Measurements from ENCODE around the gene CTNND2. TPM values are rescaled to one million over a fixed set of nuclear protein-coding genes. Genes with fewer than 3 reads are reported as not detected.

The CTNND2 gene
- total and polyA plus RNA-seq, 2 donors: 0.24 to 1.4 TPM

GRCh38 chr5:11608530-11608929 is 295.7 kb downstream of the CTNND2 start:
- H3K4me3 ChIP-seq (ENCODE audit: low read depth, low read length): no peak overlapping the region
- H3K36me3 ChIP-seq (ENCODE audit: insufficient read depth): no peaks in the 10 kb centered on the region
- H3K4me1 ChIP-seq (ENCODE audit: insufficient read depth): no peaks in the 10 kb centered on the region
- no peak overlapping the region for H3K27ac ChIP-seq (ENCODE audit: low read depth)
- DNase-seq (ENCODE audit: extremely low spot score): no peak

GRCh38 chr5:11607944-11608483 is 296.2 kb downstream of the CTNND2 start:
- H3K27ac ChIP-seq (ENCODE audit: low read depth): no peak overlapping the region
- H3K4me3 ChIP-seq (ENCODE audit: low read depth, low read length): no peak overlapping the region
- H3K36me3 ChIP-seq (ENCODE audit: insufficient read depth): no peaks in the 10 kb centered on the region
- DNase-seq (ENCODE audit: extremely low spot score): no peak
- H3K4me1 ChIP-seq (ENCODE audit: insufficient read depth): no peaks in the 10 kb centered on the region

DNA sequence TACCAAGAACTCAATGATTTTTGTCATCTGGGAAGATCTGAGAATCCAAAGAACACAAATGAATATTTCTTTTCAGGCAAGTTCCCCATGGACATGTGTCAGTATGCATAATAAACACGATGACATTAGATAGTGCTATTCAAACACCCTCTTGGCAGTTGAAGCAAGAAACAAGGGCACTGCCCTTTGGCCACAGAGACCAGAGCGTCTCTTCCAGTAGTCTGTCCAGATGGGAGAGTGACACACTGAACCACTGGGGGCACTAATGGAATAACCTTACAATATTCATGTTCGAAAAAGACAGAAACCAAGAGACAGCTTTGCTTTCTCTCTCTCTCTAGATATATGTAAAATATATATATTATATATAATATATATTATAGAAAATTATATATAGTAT is 301.9 kb downstream of the CTNND2 start:
- WGBS: 88% methylated on average over 3 of the region's 3 CpGs
- Histone ChIP-seq H3K36me3 (ENCODE audit: insufficient read depth) (no peaks in the 10 kb centered on the region), H3K27ac (ENCODE audit: low read depth) (no peak overlapping the region), H3K4me3 (ENCODE audit: low read depth, low read length) (no peak overlapping the region), H3K4me1 (ENCODE audit: insufficient read depth) (no peaks in the 10 kb centered on the region)
- DNase-seq (ENCODE audit: extremely low spot score): no peak

GRCh38 chr5:11599499-11599898 is 304.7 kb downstream of the CTNND2 start:
- Histone ChIP-seq H3K27ac (ENCODE audit: low read depth) (no peak overlapping the region), H3K4me3 (ENCODE audit: low read depth, low read length) (no peak overlapping the region), H3K4me1 (ENCODE audit: insufficient read depth) (no peaks in the 10 kb centered on the region), H3K36me3 (ENCODE audit: insufficient read depth) (no peaks in the 10 kb centered on the region)
- no peak for DNase-seq (ENCODE audit: extremely low spot score)
- WGBS: 89% methylated on average over 5 of the region's 5 CpGs

DNA sequence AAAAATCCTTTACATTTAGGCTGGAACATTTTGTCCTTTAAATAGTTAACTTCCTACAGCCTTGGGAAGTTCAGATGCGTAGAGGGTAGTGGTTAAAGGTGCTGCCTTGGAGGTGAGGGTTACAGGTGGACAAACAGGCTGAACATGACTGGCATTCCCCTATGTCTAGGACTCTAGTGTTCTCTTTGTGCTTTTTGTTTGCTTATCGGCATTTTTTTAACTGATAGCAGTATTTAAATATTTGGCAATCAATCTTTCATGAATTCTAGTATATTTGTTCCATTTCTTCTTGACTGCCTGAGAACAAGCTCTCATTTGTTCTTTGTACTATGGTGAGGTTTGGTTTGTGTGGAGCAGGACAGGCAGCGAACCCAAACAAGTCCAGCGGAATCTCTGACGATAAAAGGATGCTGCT is 307.6 kb downstream of the CTNND2 start:
- WGBS: 76% methylated on average over 5 of the region's 5 CpGs
- no peak overlapping the region for H3K27ac ChIP-seq (ENCODE audit: low read depth)
- DNase-seq (ENCODE audit: extremely low spot score): no peak
- no peak overlapping the region for H3K4me3 ChIP-seq (ENCODE audit: low read depth, low read length)
- H3K4me1 ChIP-seq (ENCODE audit: insufficient read depth): no peaks in the 10 kb centered on the region
- no peaks in the 10 kb centered on the region for H3K36me3 ChIP-seq (ENCODE audit: insufficient read depth)

GRCh38 chr5:11596185-11596584 is 308.1 kb downstream of the CTNND2 start:
- Histone ChIP-seq H3K4me3 (ENCODE audit: low read depth, low read length) (no peak overlapping the region), H3K36me3 (ENCODE audit: insufficient read depth) (no peaks in the 10 kb centered on the region), H3K4me1 (ENCODE audit: insufficient read depth) (no peaks in the 10 kb centered on the region), H3K27ac (ENCODE audit: low read depth) (no peak overlapping the region)
- no peak for DNase-seq (ENCODE audit: extremely low spot score)
- 64% methylated on average over 1 of the region's 1 CpG for WGBS

DNA sequence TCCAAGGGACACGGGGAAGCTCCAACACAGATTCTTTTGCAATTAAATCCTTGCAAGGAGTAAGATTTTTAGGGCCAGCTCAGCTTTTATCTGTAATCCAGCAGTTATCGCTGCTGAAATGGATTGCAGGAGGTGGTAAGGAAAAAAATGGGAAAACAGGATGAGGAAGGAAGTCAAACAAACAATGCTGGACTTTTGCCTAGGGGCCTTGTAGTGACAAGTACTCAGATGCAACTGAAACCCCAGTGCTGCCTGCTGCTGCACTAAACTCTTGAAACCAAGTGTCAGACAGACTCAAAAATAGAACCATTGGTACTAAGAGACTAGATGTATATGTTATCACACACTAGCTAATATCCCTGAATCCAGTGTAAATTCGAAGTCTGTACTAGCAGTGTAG is 309.2 kb downstream of the CTNND2 start:
- Histone ChIP-seq H3K4me1 (ENCODE audit: insufficient read depth) (no peaks in the 10 kb centered on the region), H3K36me3 (ENCODE audit: insufficient read depth) (no peaks in the 10 kb centered on the region), H3K4me3 (ENCODE audit: low read depth, low read length) (no peak overlapping the region), H3K27ac (ENCODE audit: low read depth) (no peak overlapping the region)
- DNase-seq (ENCODE audit: extremely low spot score): no peak
- 36% methylated on average over 3 of the region's 3 CpGs for WGBS

- no peaks in the 10 kb centered on the region for H3K36me3 ChIP-seq (ENCODE audit: insufficient read depth)
- WGBS: 87% methylated on average over 2 of the region's 2 CpGs
- no peak for DNase-seq (ENCODE audit: extremely low spot score)
- no peak overlapping the region for H3K4me3 ChIP-seq (ENCODE audit: low read depth, low read length)
- no peaks in the 10 kb centered on the region for H3K4me1 ChIP-seq (ENCODE audit: insufficient read depth)
- H3K27ac ChIP-seq (ENCODE audit: low read depth): no peak overlapping the region
Observed at GRCh38 chr5:11594021-11594420, 310.2 kb downstream of the CTNND2 start.

DNA sequence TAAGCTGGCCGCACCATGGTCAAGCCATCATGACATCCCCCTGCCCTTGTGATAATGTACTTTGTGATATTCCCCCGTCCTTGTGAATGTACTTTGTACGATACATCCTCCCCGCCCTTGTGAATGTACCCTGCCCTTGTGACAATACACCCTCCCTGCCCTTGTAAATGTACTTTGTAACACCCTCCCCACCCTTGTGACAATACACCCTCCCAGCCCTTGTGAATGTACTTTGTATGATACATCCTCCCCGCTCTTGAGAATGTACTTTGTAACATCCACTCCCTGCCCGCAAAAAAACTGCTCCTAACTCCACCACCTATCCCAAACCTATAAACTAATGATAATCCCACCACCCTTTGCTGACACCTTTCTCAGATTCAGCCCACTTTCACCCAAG is 313.8 kb downstream of the CTNND2 start:
- no peaks in the 10 kb centered on the region for H3K36me3 ChIP-seq (ENCODE audit: insufficient read depth)
- 94% methylated on average over 6 of the region's 6 CpGs for WGBS
- no peaks in the 10 kb centered on the region for H3K4me1 ChIP-seq (ENCODE audit: insufficient read depth)
- H3K4me3 ChIP-seq (ENCODE audit: low read depth, low read length): no peak overlapping the region
- no peak for DNase-seq (ENCODE audit: extremely low spot score)
- H3K27ac ChIP-seq (ENCODE audit: low read depth): no peak overlapping the region

DNA sequence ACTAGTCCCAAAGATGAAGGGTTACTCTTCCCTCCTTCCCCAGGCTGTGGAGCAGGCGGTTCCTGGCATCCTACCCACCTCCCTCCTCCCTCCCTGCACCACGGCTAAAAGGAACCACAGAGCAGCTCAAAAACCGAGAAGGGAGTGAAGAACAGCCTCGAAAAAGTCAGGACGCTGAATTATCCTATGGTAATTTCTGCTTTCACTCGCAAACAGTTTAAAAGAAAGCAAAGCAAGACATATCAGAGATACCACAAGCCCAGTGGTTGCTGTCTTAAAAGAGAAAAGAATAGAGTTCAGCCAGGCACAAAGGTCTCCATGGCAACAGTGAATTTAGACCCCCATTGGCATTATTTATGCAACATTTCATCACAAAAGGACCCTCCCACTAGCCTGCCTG is 315.4 kb downstream of the CTNND2 start:
- Histone ChIP-seq H3K36me3 (ENCODE audit: insufficient read depth) (no peaks in the 10 kb centered on the region), H3K4me1 (ENCODE audit: insufficient read depth) (no peaks in the 10 kb centered on the region), H3K27ac (ENCODE audit: low read depth) (no peak overlapping the region), H3K4me3 (ENCODE audit: low read depth, low read length) (no peak overlapping the region)
- 5% methylated on average over 6 of the region's 6 CpGs for WGBS
- no peak for DNase-seq (ENCODE audit: extremely low spot score)

- no peak for DNase-seq (ENCODE audit: extremely low spot score)
- H3K4me1 ChIP-seq (ENCODE audit: insufficient read depth): no peaks in the 10 kb centered on the region
- no peak overlapping the region for H3K4me3 ChIP-seq (ENCODE audit: low read depth, low read length)
- H3K27ac ChIP-seq (ENCODE audit: low read depth): no peak overlapping the region
- no peaks in the 10 kb centered on the region for H3K36me3 ChIP-seq (ENCODE audit: insufficient read depth)
- WGBS: 59% methylated on average over 6 of the region's 6 CpGs
Observed at GRCh38 chr5:11584017-11584416, 320.2 kb downstream of the CTNND2 start.

DNA sequence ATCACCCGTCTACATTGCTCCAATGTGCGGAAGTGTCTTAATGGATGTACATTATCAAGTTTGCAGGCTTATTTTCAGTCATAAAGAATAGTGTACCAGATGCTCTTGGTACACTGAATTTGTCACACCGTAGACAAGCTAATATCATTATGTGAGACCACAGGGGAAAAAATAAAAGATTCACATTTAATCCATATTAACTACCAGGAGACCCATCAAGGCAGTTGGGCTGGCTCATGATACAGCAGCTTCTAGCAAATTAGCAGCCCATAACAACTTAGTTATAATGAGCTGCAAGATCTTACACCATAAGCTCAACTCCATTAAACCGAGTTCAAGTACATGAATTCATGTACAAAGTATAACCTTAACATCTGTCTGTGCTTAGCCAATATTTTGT is 324.9 kb downstream of the CTNND2 start:
- WGBS: 91% methylated on average over 4 of the region's 4 CpGs
- Histone ChIP-seq H3K4me1 (ENCODE audit: insufficient read depth) (no peaks in the 10 kb centered on the region), H3K4me3 (ENCODE audit: low read depth, low read length) (no peak overlapping the region), H3K27ac (ENCODE audit: low read depth) (no peak overlapping the region), H3K36me3 (ENCODE audit: insufficient read depth) (no peaks in the 10 kb centered on the region)
- no peak for DNase-seq (ENCODE audit: extremely low spot score)

GRCh38 chr5:11574787-11575186 is 329.5 kb downstream of the CTNND2 start:
- Histone ChIP-seq H3K4me1 (ENCODE audit: insufficient read depth) (no peaks in the 10 kb centered on the region), H3K36me3 (ENCODE audit: insufficient read depth) (no peaks in the 10 kb centered on the region), H3K4me3 (ENCODE audit: low read depth, low read length) (no peak overlapping the region), H3K27ac (ENCODE audit: low read depth) (no peak overlapping the region)
- 84% methylated on average over 2 of the region's 2 CpGs for WGBS
- DNase-seq (ENCODE audit: extremely low spot score): no peak

DNA sequence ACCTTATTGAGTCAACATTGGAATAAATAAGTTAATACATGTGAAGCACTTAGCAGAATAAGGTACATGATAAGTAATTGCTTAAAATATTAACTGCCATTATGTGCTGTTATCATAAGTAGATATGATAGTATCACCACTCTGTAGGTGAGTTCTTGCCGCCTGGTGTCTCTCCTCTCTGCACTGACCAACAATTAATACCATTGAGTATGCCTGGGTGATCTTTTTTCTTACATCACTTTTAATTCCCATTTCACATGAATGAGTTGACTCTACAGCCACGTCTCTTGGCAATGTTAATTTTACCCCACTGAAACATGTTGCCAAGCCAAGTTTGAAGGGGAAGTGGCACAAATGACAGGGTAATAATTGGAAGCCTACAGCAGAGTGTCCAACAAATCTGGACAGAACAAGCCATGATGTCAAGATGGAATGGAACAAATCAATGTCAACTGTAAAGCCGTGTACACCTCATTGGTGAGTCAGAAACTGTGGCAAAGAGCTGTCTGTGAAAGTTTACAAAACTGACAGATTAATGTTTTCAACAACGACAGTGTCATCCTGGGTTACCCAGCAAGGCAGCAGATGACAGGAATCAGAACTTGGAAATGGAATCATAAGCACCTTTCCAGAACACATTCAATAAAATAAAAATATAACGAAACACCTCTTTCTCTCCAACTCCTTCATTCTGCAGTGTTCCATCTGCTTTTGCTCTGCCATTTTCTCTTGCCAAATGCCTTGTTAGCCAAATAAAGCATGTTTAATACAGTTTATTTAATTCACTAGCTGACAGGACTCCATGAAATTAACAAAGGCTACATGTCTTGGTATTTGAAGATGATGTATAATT is 330.9 kb downstream of the CTNND2 start:
- DNase-seq (ENCODE audit: extremely low spot score): no peak
- WGBS: 65% methylated on average over 5 of the region's 5 CpGs

More for the DNA sequence above, 330.9 kb downstream of the CTNND2 start:
- no peak overlapping the region for H3K4me3 ChIP-seq (ENCODE audit: low read depth, low read length)
- H3K27ac ChIP-seq (ENCODE audit: low read depth): no peak overlapping the region
- H3K4me1 ChIP-seq (ENCODE audit: insufficient read depth): no peaks in the 10 kb centered on the region
- H3K36me3 ChIP-seq (ENCODE audit: insufficient read depth): no peaks in the 10 kb centered on the region
